ENCODE results near the gene TMEM147.
"Not testable (repeated sequence)": the region's sequence is repeated elsewhere in the genome, so short reads cannot be mapped to it uniquely, and the experiment has no call there.

Gene TMEM147

GRCh38 chr19:35563207-35563829, 17.9 kb downstream of the TMEM147 start, which contains the start of gene ATP4A:
Gene ATP4A (minus strand): TSS chr19:35563658. CDS start chr19:35563629, 29 bp downstream.
- no peak for DNase-seq (ENCODE audit: low read depth)

GRCh38 chr19:35565016-35565856, 19.8 kb downstream of the TMEM147 start:
- DNase-seq (ENCODE audit: low read depth), result no peak

GRCh38 chr19:35566738-35567137, 21.3 kb downstream of the TMEM147 start:
- DNase-seq (ENCODE audit: low read depth), result no peak

GRCh38 chr19:35569281-35569781, 23.9 kb downstream of the TMEM147 start:
- no peak for DNase-seq (ENCODE audit: low read depth)

GRCh38 chr19:35571406-35571965, 26.1 kb downstream of the TMEM147 start:
- no peak for DNase-seq (ENCODE audit: low read depth)

- no peak for DNase-seq (ENCODE audit: low read depth)
Observed at GRCh38 chr19:35577918-35578317, 32.5 kb downstream of the TMEM147 start.

GRCh38 chr19:35578707-35579106, 33.3 kb downstream of the TMEM147 start:
- no peak for DNase-seq (ENCODE audit: low read depth)

- no peak for DNase-seq (ENCODE audit: low read depth)
Observed at GRCh38 chr19:35582760-35583159, 37.3 kb downstream of the TMEM147 start.

GRCh38 chr19:35585848-35586247, 40.4 kb downstream of the TMEM147 start, which contains the start of gene PMIS2:
Gene PMIS2 (plus strand): TSS chr19:35586173. CDS start chr19:35586260, 87 bp downstream.
- no peak for DNase-seq (ENCODE audit: low read depth)

- no peak for DNase-seq (ENCODE audit: low read depth)
Observed at GRCh38 chr19:35587321-35587720, 41.9 kb downstream of the TMEM147 start.

- no peak for DNase-seq (ENCODE audit: low read depth)
Observed at GRCh38 chr19:35590875-35591274, 45.4 kb downstream of the TMEM147 start.

- DNase-seq (ENCODE audit: low read depth), result no peak
Observed at GRCh38 chr19:35592226-35592625, 46.8 kb downstream of the TMEM147 start.

GRCh38 chr19:35595026-35595425, 49.6 kb downstream of the TMEM147 start:
- not testable (repeated sequence) for DNase-seq (ENCODE audit: low read depth)

GRCh38 chr19:35595928-35596327, 50.5 kb downstream of the TMEM147 start:
- DNase-seq (ENCODE audit: low read depth), result no peak

- no peak for DNase-seq (ENCODE audit: low read depth)
Observed at GRCh38 chr19:35596366-35596999, 51.1 kb downstream of the TMEM147 start.
